Measurements from ENCODE around the gene PPP3R1. TPM values are rescaled to one million over a fixed set of nuclear protein-coding genes. Genes with fewer than 3 reads are reported as not detected.

Gene PPP3R1
- total RNA-seq, 2 experiments from 2014 or later: 69.8 to 70.3 TPM

- no peak for TF ChIP-seq CTCF (IDR thresholded peaks at IDR 0.05)
- H3K9me3 ChIP-seq (ENCODE audit: control insufficient read depth in 1 of 2, insufficient read depth in 1 of 2, low read length in 2 of 2): no peaks in the 10 kb centered on the region
- Mint-ChIP-seq H3K36me3 (ENCODE audit: low read depth) (no peaks in the 10 kb centered on the region), H3K4me1 (ENCODE audit: low read depth) (no peaks in the 10 kb centered on the region), H3K27me3 (peaks cover 33% of the 10 kb centered on the region), H3K4me3 (no peak overlapping the region), H3K9me3 (no peaks in the 10 kb centered on the region), H3K27ac (no peak overlapping the region)
- H3K27ac ChIP-seq (ENCODE audit: low read depth in 1 of 2, low read length in 2 of 2): no peak overlapping the region
- peak in 3 of 14 experiments; percentile 8 to 32 (median 25) for DNase-seq
- peaks cover 0 to 4% of the 10 kb centered on the region in 2 experiments for H3K27me3 ChIP-seq (ENCODE audit: control insufficient read depth in 1 of 2, insufficient read depth in 2 of 2, low read length in 2 of 2)
- H3K4me3 ChIP-seq (ENCODE audit: low read length): no peak overlapping the region
- intact Hi-C loops (cut with DNase I, micrococcal nuclease): no loop called here
- H3K4me1 ChIP-seq (ENCODE audit: insufficient read depth, low read length): no peaks in the 10 kb centered on the region
- no peak for ATAC-seq (ENCODE audit: poor library complexity)
- ChIA-PET POLR2A (no interaction called here), CTCF (interaction anchor here (0.9 kb wide), 1 partner anchor 166 kb away, joined by 3 read pairs; no protein-coding TSS in a partner anchor)
- no peaks in the 10 kb centered on the region for H3K36me3 ChIP-seq (ENCODE audit: insufficient read depth, low read length)
These were observed 35.5 kb upstream of the PPP3R1 start for GRCh38 chr2:68287580-68288441.

GRCh38 chr2:68284896-68285295, 32.6 kb upstream of the PPP3R1 start:
- ATAC-seq (ENCODE audit: poor library complexity) (no peak), DNase-seq (no peak)
- Mint-ChIP-seq H3K27ac (no peak overlapping the region), H3K27me3 (peaks cover 44% of the 10 kb centered on the region), H3K9me3 (no peaks in the 10 kb centered on the region), H3K4me3 (no peak overlapping the region), H3K36me3 (ENCODE audit: low read depth) (no peaks in the 10 kb centered on the region), H3K4me1 (ENCODE audit: low read depth) (no peaks in the 10 kb centered on the region)
- Histone ChIP-seq H3K4me1 (ENCODE audit: insufficient read depth, low read length) (no peaks in the 10 kb centered on the region), H3K27ac (ENCODE audit: low read depth in 1 of 2, low read length in 2 of 2) (no peak overlapping the region), H3K4me3 (ENCODE audit: low read length) (no peak overlapping the region), H3K27me3 (ENCODE audit: control insufficient read depth in 1 of 2, insufficient read depth in 2 of 2, low read length in 2 of 2) (peaks cover 0 to 4% of the 10 kb centered on the region in 2 experiments), H3K36me3 (ENCODE audit: insufficient read depth, low read length) (no peaks in the 10 kb centered on the region), H3K9me3 (ENCODE audit: control insufficient read depth in 1 of 2, insufficient read depth in 1 of 2, low read length in 2 of 2) (no peaks in the 10 kb centered on the region)
- TF ChIP-seq CTCF (IDR thresholded peaks at IDR 0.05): no peak
- POLR2A ChIA-PET: no interaction called here
- intact Hi-C loops (cut with DNase I, micrococcal nuclease): loop anchor here (5.0 kb wide), 2 partner anchors 88 to 157 kb away; no protein-coding TSS in a partner anchor
- CTCF ChIA-PET: interaction anchor here (1.2 kb wide), 1 partner anchor 163 kb away, joined by 6 read pairs; no protein-coding TSS in a partner anchor

GRCh38 chr2:68283419-68283812, 31.1 kb upstream of the PPP3R1 start:
- no peak for DNase-seq
- peaks cover 41% of the 10 kb centered on the region for H3K27me3 Mint-ChIP-seq
- no peak for TF ChIP-seq CTCF (IDR thresholded peaks at IDR 0.05)
- intact Hi-C loops (cut with DNase I, micrococcal nuclease): loop anchor here (1.0 to 5.0 kb wide), 4 partner anchors 86 to 161 kb away; no protein-coding TSS in a partner anchor
- Histone ChIP-seq H3K36me3 (ENCODE audit: insufficient read depth, low read length) (no peaks in the 10 kb centered on the region), H3K27me3 (ENCODE audit: control insufficient read depth in 1 of 2, insufficient read depth in 2 of 2, low read length in 2 of 2) (peaks cover 0 to 4% of the 10 kb centered on the region in 2 experiments), H3K27ac (ENCODE audit: low read depth in 1 of 2, low read length in 2 of 2) (no peak overlapping the region), H3K9me3 (ENCODE audit: control insufficient read depth in 1 of 2, insufficient read depth in 1 of 2, low read length in 2 of 2) (no peaks in the 10 kb centered on the region), H3K4me3 (ENCODE audit: low read length) (no peak overlapping the region), H3K4me1 (ENCODE audit: insufficient read depth, low read length) (no peaks in the 10 kb centered on the region)
- no peaks in the 10 kb centered on the region for H3K4me1 Mint-ChIP-seq (ENCODE audit: low read depth)
- no peak overlapping the region for H3K27ac Mint-ChIP-seq
- no peaks in the 10 kb centered on the region for H3K9me3 Mint-ChIP-seq
- ChIA-PET POLR2A (interaction anchor here (1.1 to 1.7 kb wide), 3 partner anchors 31 to 161 kb away, joined by 3 to 7 read pairs (median 4); partner anchors contain the start of gene PPP3R1), CTCF (interaction anchor here (1.0 to 3.2 kb wide), 8 partner anchors 9 to 161 kb away, joined by 3 to 19 read pairs (median 4); partner anchors contain the start of gene PPP3R1)
- H3K36me3 Mint-ChIP-seq (ENCODE audit: low read depth): no peaks in the 10 kb centered on the region
- no peak overlapping the region for H3K4me3 Mint-ChIP-seq
- no peak for ATAC-seq (ENCODE audit: poor library complexity)

All from CD4-positive, alpha-beta T cell (primary cell).